CD4-positive, alpha-beta T cell treated with Interleukin-2 at 100 ng/mL for 4 hours (primary cell): ENCODE results near the gene TMEM86B.
A peak's percentile ranks its signal among the peaks of the same experiment; 100 is the strongest.
"Not testable (repeated sequence)": the region's sequence is repeated elsewhere in the genome, so short reads cannot be mapped to it uniquely, and the experiment has no call there.

Experiments
- DNase-seq: peaks from one replicate; pipeline ENCODE4 v3.0.0-alpha.2; 2020; ENCODE audit warnings: low spot score

TMEM86B gene

GRCh38 chr19:55220525-55220924, 8.0 kb downstream of the TMEM86B start:
- DNase-seq: no peak

DNA sequence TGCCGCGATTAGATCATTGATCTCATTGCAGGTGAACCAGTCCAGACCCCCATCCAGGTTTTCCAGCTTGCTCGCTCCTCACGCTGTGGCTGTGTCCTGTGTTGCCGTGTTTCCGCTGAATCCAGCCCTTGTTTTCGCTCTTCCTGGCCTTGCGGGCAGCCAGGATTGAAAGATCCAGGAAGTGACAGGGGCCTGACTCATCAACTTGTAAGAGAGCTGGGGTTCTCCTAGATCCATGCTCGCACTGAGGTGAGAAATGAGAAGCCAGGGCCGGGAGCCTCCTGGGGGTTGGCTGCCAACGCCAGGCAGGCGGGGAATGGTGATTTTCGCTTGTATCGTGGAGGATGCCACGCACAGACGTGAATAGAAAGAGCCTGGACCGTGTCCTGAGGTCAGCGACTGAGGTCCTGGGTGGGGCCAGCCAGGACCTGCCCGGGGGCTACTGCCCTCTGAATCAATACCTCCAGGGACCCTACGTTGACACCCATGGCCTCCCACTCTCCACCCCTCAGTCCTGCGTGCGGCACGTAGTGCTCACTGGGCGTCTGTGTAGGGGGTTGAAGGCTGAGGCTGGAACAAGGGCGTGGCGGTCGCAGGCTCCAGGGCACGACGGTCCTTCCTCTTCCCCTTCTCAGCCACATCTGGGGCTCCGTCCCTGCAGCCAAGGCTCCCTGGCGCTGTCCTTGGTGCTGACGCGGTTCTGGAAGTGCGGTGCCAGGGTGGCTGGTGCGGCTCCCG, 11.9 kb downstream of the TMEM86B start:
- DNase-seq: peak; percentile 37

GRCh38 chr19:55213547-55213946, 15.0 kb downstream of the TMEM86B start:
- DNase-seq: no peak

GRCh38 chr19:55212447-55212846, 16.1 kb downstream of the TMEM86B start:
- DNase-seq: peak; percentile 38

DNA sequence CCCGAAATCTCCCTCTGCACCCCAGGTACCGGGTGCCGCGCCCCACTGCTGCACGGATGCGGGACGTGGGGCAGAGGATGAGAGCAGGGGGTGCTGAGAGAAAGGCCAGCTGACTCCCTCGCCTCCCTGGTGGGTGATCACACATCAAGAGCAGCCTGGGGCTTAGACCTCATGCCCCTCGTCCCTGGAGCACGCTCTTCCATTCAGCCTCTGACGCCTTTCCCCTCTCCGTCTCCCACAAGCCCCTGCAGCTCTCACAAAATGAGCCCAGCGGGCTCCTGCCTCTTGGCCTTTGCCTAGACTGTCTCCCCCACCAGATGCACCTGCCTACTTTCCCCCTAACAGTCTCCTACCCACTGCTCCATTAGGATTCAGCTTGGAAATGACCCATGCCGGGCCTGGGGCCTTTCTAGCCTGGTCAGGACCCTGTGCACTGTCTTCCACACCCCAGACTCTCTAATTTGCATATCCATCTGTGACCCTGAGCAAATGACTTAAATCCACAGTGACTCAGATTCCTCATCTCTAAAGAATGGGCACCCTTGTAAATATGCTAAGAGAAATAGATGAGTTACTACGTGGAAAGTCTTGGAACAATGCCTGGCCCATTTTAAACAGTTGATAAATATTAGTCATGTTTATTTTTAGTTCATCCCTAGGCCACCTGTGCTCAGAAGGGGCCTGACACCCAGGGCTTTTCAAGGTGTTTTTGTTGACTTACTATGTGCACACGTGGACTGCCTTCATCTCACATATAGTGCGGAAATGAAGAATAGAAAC, 18.7 kb downstream of the TMEM86B start:
- DNase-seq: no peak

GRCh38 chr19:55208880-55209692, 19.5 kb downstream of the TMEM86B start, which contains the start of gene PTPRH:
Gene PTPRH (minus strand): TSS chr19:55209501. CDS start chr19:55209433, 68 bp downstream.
- no peak for DNase-seq

DNA sequence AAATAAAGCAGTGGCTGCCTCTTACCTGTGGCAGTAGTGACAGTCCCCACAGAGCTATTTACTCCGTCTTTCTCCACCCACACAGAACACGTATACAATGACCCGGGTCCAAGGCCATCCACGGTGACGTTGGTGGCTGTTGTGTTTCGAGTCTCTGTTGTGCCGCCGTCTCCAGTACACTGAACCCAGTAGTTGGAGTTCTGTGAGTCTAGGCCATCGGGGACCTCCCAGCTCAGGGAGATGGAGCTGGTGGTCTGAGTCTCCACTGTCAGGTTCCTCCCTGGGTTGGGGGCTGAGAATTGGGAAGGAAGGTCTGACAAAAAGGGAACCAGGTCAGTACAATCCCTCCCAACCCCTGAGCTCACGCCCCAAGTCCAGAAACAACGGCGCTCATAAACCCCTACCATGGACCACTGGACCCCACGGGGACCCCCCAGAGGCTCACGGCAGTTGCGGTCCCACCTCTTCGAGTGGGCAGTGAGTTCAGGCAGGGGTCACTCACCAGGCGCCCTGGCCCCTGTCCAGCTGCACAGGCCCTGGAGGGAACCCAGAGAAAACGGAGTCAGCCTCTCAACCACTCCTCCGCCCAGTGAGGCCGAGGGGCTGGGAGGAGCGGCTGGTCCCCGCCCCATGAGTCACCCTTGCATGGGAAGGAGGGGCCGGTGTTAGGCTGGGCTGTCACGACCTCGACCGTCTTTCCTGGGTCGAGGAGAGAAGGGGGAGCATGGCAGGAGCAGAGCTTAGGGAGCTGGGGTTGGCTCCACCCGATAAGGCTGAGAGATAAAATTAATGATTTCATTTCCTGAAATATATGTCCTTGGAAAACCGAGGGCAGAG, 21.7 kb downstream of the TMEM86B start:
- peak; percentile 10 for DNase-seq

- DNase-seq: not testable (repeated sequence)
Measured at GRCh38 chr19:55202199-55202598, 26.4 kb downstream of the TMEM86B start.

- no peak for DNase-seq
Measured at GRCh38 chr19:55199620-55200204, 28.9 kb downstream of the TMEM86B start.

DNA sequence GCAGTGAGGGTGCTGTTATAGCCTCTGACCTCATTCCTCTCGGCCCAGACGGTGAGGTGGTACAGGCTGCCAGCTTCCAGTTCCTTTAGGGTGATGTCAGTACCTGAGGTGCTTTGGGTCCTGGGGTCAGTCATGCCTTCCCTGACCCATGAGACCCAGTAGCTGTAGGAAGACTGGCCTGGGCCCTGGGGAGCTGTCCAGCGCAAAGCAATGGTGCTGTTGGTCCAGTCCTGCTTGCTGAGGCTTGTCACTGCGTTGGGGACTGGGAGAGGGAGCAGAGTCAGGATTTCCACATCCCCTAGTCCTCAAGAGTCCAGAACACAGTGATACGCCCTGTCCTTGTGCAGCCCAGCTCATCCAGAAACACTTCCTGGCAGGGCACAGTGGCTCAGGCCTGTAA, 29.9 kb downstream of the TMEM86B start:
- no peak for DNase-seq

GRCh38 chr19:55197528-55197927, 31.0 kb downstream of the TMEM86B start:
- DNase-seq: no peak

DNA sequence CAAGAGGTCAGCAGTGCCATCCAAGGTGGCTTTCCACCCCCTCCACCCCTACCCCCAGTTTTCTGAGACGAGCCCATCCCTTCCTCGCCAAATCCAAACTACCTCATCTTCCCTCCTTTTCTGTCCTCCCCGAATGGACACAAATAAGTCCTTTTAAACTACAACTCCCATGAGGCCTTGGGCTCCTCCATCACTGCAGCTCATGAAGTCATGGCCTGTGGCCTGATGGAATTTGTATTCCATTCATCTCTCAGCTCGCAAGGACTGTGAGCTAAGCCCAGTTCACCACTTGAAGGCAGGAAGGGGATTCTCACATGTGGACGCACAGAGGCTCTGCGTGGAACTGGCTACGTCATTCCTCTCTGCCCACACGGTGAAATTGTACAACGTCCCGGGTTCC, 31.8 kb downstream of the TMEM86B start:
- no peak for DNase-seq

DNA sequence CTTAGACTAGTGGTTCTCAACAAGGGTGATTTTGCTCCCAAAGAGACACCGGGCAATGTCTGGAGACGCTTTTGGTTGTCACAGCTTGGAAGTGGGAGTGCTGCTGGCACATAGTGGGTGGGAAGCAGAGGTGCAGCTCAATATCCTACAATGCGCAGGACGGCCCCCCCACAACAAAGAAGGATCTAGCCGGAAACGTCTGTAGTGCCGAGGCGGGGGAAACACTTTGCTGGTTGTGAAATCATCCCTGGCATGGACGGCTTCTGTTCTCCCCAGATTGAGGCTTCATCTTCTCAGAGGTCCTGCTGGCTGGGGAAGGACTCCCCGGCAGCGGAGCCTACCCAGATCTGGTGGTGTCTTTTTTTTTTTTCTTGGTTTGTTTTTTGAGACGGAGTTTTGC, 35.1 kb downstream of the TMEM86B start:
- DNase-seq: no peak

DNA sequence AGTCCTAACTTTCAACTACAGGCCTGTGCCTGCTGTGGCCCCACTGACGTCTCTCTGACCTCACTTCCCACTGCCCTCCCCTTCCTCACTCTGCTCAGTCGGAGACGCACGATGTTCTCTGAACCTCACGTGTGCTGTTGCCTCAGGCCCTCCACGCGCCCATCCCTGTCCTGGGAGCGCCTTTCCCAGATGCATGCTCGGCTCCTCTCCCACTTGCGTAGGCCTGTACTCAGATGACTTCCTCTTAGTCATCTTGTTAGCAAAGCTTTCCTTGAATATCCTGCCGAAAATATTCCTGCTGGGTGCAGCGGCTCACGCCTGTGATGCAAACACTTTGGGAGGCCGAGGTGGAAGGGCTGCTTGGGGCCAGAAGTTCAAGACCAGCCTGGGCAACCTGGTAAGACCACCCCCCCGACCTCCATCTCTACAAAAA, 39.1 kb downstream of the TMEM86B start:
- DNase-seq: no peak

GRCh38 chr19:55188625-55189024, 39.9 kb downstream of the TMEM86B start:
- DNase-seq: no peak

DNA sequence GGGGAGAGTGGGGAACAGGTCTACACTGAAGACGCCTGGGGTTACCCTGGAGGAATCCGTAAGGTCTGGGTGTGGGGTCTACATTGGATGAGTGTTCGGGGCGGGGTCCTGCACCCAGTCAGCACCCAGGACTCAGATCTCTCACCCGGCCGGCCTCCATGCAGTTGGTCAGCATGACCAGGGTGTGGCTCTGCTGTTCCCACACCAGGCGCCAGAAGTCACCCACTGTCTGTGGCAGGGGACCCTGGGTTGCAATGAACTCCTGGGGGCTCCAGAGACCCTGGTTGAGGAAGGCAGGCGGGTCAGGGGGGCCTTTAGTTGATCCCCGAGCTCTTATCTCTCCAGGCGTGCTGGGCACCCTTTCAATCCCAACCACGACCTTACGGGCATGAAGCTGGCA, 42.5 kb downstream of the TMEM86B start:
- DNase-seq: no peak

- DNase-seq: no peak
Measured at GRCh38 chr19:55181740-55182139, 46.8 kb downstream of the TMEM86B start.

GRCh38 chr19:55179606-55180484, 48.7 kb downstream of the TMEM86B start, which contains the start of gene SYT5:
Gene SYT5 (minus strand): TSS chr19:55180289. CDS start chr19:55179041, 1,248 bp downstream.
- DNase-seq: peak; percentile 61

GRCh38 chr19:55178781-55179599, 49.6 kb downstream of the TMEM86B start:
- DNase-seq: peak; percentile 93
